OCI-LY1 (cell line): Measurements from ENCODE around the gene SLCO2A1.
A peak's percentile ranks its signal among the peaks of the same experiment; 100 is the strongest.

Experiments
- H2AFZ ChIP-seq: fragments of 200-600 bp; sonication (generic), shearing (Covaris generic); 2 replicates; pipeline ENCODE4 v1.6.0; 2014; ENCODE audit warnings: antibody characterized with exemption, mild to moderate bottlenecking, low read length
- H3F3A ChIP-seq: fragments of 200-600 bp; sonication (generic), shearing (Covaris generic); 2 replicates; pipeline ENCODE4 v1.6.0; 2014; ENCODE audit warnings: mild to moderate bottlenecking, antibody characterized with exemption, low read length, moderate library complexity; ENCODE audit not compliant: insufficient read depth
- H3K27ac ChIP-seq: fragments of 200-600 bp; sonication (generic); 2 replicates; pipeline ENCODE4 v1.5.1; 2014; ENCODE audit warnings: low read length, mixed run types, mild to moderate bottlenecking, low read depth; ENCODE audit not compliant: poor library complexity, severe bottlenecking
- H3K27me3 ChIP-seq: fragments of 200-600 bp; sonication (generic); 2 replicates; pipeline ENCODE4 v1.6.0; 2014; ENCODE audit warnings: antibody characterized with exemption, mild to moderate bottlenecking, low read length, moderate library complexity; ENCODE audit not compliant: insufficient read depth
- H3K36me3 ChIP-seq: fragments of 200-600 bp; sonication (generic); 2 replicates; pipeline ENCODE4 v1.6.1; 2014; ENCODE audit warnings: mild to moderate bottlenecking, antibody characterized with exemption, low read length, moderate library complexity, mixed read lengths; ENCODE audit not compliant: insufficient read depth
- H3K4me1 ChIP-seq: fragments of 200-600 bp; sonication (generic); 2 replicates; pipeline ENCODE4 v1.5.1; 2014; ENCODE audit warnings: mild to moderate bottlenecking, low read length, moderate library complexity; ENCODE audit not compliant: insufficient read depth, severe bottlenecking
- H3K4me2 ChIP-seq: fragments of 200-600 bp; sonication (generic), shearing (Covaris generic); 2 replicates; pipeline ENCODE4 v1.6.1; 2014; ENCODE audit warnings: low read length
- H3K4me3 ChIP-seq: fragments of 200-600 bp; sonication (generic); 2 replicates; pipeline ENCODE4 v1.5.1; 2014; ENCODE audit warnings: low read length, low read depth, mild to moderate bottlenecking, mixed read lengths; ENCODE audit not compliant: poor library complexity, severe bottlenecking
- H3K79me2 ChIP-seq: fragments of 200-600 bp; shearing (Covaris generic); 2 replicates; pipeline ENCODE4 v1.6.1; 2016; ENCODE audit warnings: mixed run types, low read length, mixed read lengths; ENCODE audit not compliant: insufficient read depth
- H3K9ac ChIP-seq: fragments of 200-600 bp; sonication (generic), shearing (Covaris generic); 2 replicates; pipeline ENCODE4 v1.6.1; 2014; ENCODE audit warnings: mild to moderate bottlenecking, low read length, mixed read lengths
- H3K9me2 ChIP-seq: fragments of 200-600 bp; sonication (generic), shearing (Covaris generic); 2 replicates; pipeline ENCODE4 v1.6.1; 2014; ENCODE audit warnings: low read depth, mild to moderate bottlenecking, low read length, mixed read lengths
- H3K9me3 ChIP-seq: fragments of 200-600 bp; shearing (Covaris generic); 2 replicates; pipeline ENCODE4 v1.6.1; 2014; ENCODE audit warnings: low read length, mixed read lengths
- H4K20me1 ChIP-seq: fragments of 200-600 bp; sonication (generic), shearing (Covaris generic); 2 replicates; pipeline ENCODE4 v1.6.0; 2016; ENCODE audit warnings: mild to moderate bottlenecking, low read length; ENCODE audit not compliant: insufficient read depth
- EZH2 ChIP-seq: fragments of 200-600 bp; sonication (generic), shearing (Covaris generic); IDR thresholded peaks from 2 replicates; pipeline ENCODE4 v1.8.0; 2017; ENCODE audit warnings: borderline replicate concordance, mixed run types, mild to moderate bottlenecking, antibody characterized with exemption, low read length, moderate library complexity, mixed read lengths
- TF ChIP-seq, protein P1 (sequence below): fragments of 200-600 bp; sonication (generic), shearing (Covaris generic); IDR thresholded peaks from 2 replicates; pipeline ENCODE4 v1.5.1; 2017; ENCODE audit warnings: mild to moderate bottlenecking, antibody characterized with exemption, low read length, moderate library complexity, mixed read lengths

The SLCO2A1 gene

DNA sequence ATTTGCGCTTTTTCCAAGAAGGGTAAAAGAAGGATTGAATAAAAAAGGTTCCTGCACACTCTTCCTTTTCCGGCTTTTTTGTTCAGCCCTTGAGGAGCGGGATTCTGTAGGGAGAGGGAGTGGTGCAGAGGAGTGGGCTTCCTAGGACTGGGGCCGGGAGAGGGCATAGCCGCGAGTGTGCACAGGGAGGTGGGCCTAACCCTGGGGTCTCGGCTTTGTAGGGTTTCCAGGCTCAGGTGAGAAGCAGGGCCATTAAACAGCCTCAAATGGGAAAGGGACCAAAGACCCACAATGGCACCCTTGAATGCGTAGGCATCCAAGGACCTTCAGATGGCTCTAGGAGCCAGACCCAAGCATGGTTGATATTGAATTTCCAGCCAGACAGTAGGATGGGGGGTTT, 98.6 kb downstream of the SLCO2A1 start:
- Histone ChIP-seq H3K4me1 (peaks cover 5% of the 10 kb centered on the region), H4K20me1 (no peaks in the 10 kb centered on the region), H2AFZ (no peak overlapping the region), H3K79me2 (no peaks in the 10 kb centered on the region), H3K4me2 (no peak overlapping the region), H3K27me3 (0 out of 2 replicates have a peak, but pooled peaks cover 7% of the 10 kb centered on the region), H3K9me2 (no peaks in the 10 kb centered on the region), H3K36me3 (no peaks in the 10 kb centered on the region), H3K27ac (no peak overlapping the region), H3K4me3 (no peak overlapping the region), H3F3A (no peaks in the 10 kb centered on the region), H3K9me3 (no peaks in the 10 kb centered on the region), H3K9ac (no peak overlapping the region)
- TF ChIP-seq, protein P1, sequence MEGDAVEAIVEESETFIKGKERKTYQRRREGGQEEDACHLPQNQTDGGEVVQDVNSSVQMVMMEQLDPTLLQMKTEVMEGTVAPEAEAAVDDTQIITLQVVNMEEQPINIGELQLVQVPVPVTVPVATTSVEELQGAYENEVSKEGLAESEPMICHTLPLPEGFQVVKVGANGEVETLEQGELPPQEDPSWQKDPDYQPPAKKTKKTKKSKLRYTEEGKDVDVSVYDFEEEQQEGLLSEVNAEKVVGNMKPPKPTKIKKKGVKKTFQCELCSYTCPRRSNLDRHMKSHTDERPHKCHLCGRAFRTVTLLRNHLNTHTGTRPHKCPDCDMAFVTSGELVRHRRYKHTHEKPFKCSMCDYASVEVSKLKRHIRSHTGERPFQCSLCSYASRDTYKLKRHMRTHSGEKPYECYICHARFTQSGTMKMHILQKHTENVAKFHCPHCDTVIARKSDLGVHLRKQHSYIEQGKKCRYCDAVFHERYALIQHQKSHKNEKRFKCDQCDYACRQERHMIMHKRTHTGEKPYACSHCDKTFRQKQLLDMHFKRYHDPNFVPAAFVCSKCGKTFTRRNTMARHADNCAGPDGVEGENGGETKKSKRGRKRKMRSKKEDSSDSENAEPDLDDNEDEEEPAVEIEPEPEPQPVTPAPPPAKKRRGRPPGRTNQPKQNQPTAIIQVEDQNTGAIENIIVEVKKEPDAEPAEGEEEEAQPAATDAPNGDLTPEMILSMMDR: no peak
- no peak for TF ChIP-seq EZH2

DNA sequence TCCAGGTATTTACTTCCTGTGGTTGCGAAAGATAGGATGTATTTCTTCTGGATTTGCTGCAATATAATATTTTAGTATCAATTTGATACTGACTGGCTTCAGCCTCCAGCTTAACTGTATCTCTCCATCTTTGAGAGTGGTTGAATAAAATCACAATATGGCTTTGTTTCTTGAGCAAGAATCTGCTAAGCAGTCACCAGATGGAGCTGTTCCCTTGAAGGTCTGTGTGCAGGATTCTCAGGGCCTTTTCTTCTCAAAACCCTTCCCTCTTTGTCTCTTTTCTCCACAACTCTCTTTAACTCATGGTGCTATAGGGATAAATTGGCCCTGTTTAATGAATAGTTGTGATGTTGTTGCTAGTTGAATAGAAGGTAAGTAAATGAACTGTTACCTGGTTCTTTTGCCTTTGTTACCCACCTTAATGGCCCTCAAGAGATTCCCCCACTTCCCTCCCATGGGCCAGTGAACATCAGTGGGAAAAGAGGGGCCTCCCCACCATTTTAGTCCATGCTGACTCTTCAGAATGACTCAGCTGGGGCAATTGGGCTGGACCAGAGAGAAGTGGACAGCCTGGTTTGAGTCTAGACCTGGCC, 99.3 kb downstream of the SLCO2A1 start:
- H2AFZ ChIP-seq: no peak overlapping the region
- H3F3A ChIP-seq: no peaks in the 10 kb centered on the region
- peaks cover 5% of the 10 kb centered on the region for H3K4me1 ChIP-seq
- no peaks in the 10 kb centered on the region for H3K9me2 ChIP-seq
- H3K27me3 ChIP-seq: 0 out of 2 replicates have a peak, but pooled peaks cover 7% of the 10 kb centered on the region
- no peaks in the 10 kb centered on the region for H3K79me2 ChIP-seq
- H3K9ac ChIP-seq: no peak overlapping the region
- H4K20me1 ChIP-seq: no peaks in the 10 kb centered on the region
- TF ChIP-seq EZH2: no peak
- TF ChIP-seq, protein P1: peak; percentile 72
- no peak overlapping the region for H3K4me3 ChIP-seq
- H3K4me2 ChIP-seq: no peak overlapping the region
- H3K9me3 ChIP-seq: no peaks in the 10 kb centered on the region
- no peak overlapping the region for H3K27ac ChIP-seq
- H3K36me3 ChIP-seq: no peaks in the 10 kb centered on the region

DNA sequence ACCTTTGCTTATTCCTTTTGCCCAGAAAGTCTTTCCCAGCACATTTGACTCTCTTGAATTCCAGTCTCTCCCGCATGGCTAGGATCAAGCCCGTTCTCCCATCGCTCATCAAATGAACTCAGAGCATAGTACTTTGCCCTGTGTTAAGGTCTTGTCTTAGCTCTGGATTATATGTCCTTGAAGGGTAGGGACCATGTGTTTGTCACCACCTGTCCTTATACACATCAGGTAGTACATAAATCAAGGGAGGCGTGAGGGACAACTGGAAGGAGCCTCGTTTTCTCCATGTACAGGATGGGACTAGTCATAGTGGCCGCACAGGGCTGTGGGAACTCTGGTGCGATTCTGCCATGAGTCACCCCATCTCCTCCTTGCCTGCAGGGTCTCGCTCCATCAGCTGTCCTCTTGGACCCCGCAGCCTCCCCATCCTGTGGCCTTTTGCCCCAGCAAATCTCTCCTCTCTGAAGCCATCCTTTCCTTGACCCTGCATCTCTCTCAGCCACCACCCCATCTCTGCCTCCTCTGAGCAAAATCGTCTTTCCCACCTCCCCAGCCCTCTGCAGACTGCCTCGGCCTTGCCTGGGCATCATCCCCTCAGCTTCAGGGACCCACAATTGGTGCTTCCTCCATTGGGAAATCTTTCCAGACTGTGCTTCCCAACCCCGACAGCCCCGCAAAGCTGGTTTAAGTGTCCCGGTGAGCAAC, 100.7 kb downstream of the SLCO2A1 start:
- Histone ChIP-seq H3K9me3 (no peaks in the 10 kb centered on the region), H3K79me2 (no peaks in the 10 kb centered on the region), H3F3A (no peaks in the 10 kb centered on the region), H3K4me1 (peaks cover 5% of the 10 kb centered on the region), H4K20me1 (no peaks in the 10 kb centered on the region), H3K4me2 (no peak overlapping the region), H3K4me3 (no peak overlapping the region), H3K36me3 (no peaks in the 10 kb centered on the region), H3K9me2 (no peaks in the 10 kb centered on the region), H3K27me3 (0 out of 2 replicates have a peak, but pooled peaks cover 7% of the 10 kb centered on the region), H3K9ac (no peak overlapping the region), H3K27ac (no peak overlapping the region), H2AFZ (no peak overlapping the region)
- TF ChIP-seq, protein P1: no peak
- no peak for TF ChIP-seq EZH2
